HG02840 (cell line): ENCODE measurements around the gene FGF13.

Experiments
- ATAC-seq: cut with Tn5 transposase; IDR thresholded peaks from one replicate; pipeline ENCODE4 v1.9.1; 2021; ENCODE audit warnings: mild to moderate bottlenecking, moderate library complexity, moderate number of reproducible peaks; ENCODE audit not compliant: unreplicated experiment, low FRiP score

Gene FGF13

DNA sequence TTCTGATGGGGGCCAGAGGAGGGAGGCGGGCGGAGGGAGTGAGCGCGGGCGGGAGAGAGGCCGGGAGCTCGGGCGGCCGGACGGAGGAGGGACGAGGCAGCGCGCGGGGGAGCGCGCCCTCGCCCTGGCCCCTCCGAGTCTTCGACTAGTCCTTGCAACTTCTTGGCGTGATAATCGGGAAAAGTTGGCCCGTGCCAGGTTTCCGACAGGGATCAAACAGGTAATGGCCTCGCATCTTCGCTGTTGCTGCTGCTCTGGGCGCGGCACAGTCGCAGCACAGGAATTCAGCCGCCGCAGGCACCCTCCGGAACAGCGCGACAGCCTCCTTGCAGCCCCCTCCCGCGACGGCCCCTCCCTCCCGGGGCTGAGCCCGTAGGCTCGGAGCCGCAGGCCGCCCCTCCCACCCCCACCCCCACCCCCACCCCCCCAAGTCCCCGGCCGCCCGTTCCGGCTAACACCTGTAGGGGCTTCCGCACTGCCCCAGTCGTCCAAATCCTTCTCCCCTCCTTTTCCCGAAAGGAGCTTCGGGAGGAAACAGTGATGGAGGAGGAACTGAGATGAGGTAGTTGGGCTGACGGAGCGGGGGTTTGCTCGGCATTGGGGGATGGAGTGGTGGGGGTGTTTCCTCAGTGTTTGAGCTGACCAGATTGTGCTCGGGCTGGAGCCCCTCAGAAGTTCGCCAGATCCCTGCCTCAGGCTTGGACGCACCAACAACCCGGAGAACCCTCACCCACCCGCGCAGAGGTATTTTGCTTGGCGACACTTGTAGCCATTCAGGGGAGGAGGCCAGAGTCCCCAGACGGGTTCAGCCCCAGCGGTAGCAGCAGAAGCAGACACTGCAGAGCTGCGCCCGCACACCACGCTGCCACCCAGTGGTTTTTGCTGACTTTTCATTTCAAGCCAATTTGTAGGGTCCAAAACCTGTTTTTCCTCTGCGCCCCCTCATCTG is at the start of gene FGF13:
Gene FGF13, minus strand, starts transcription at position 319 of the 949 bp plus-strand sequence. CDS start 714 bp downstream, outside the sequence.
- no peak for ATAC-seq

DNA sequence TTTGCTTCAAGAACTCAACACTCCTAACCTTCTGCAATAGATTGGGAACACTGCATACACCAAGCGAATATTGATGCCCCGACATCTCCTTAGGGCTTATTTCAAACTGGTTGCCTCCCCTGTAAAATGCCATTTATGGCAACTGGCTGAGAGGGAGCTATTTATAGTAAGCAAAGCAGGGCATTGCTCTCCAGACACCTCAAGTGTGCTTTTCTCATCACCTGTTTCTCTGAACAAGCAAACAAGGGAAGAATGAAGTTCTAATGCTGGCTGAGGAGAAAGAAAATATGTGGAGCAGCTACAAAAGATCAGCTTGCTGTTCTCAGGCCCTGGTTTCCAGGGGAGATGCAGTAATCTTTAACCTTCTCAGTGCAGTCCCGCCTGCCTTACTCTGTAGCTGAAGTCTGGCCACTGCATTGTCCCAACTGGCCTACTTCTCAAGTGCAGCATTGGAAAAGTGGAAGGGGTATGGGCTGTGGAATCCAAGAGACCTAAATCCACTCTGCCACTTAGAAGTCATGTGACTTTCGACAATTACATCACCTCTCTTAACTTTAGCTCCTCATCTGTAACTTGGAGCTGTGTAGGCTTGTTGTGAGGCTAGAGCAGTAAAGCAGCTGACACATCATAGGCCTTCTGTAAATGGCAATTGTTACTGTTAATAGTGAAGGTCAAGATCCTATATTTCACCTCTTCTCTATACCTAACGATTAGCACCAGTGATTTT is 47.9 kb upstream of the FGF13 start:
- ATAC-seq, result no peak

- ATAC-seq, result no peak
Observed at GRCh38 chrX:138756234-138756633, 44.7 kb upstream of the FGF13 start.

GRCh38 chrX:138754861-138755260 is 43.3 kb upstream of the FGF13 start:
- ATAC-seq, result no peak

- ATAC-seq, result no peak
Observed at GRCh38 chrX:138748480-138748879, 37.0 kb upstream of the FGF13 start.

GRCh38 chrX:138745196-138745595 is 33.7 kb upstream of the FGF13 start:
- peak; percentile 54 for ATAC-seq

GRCh38 chrX:138742217-138742616 is 30.7 kb upstream of the FGF13 start:
- ATAC-seq, result no peak

- ATAC-seq, result no peak
Observed at GRCh38 chrX:138740341-138740740, 28.8 kb upstream of the FGF13 start.

GRCh38 chrX:138723301-138723700 is 11.8 kb upstream of the FGF13 start:
- no peak for ATAC-seq

DNA sequence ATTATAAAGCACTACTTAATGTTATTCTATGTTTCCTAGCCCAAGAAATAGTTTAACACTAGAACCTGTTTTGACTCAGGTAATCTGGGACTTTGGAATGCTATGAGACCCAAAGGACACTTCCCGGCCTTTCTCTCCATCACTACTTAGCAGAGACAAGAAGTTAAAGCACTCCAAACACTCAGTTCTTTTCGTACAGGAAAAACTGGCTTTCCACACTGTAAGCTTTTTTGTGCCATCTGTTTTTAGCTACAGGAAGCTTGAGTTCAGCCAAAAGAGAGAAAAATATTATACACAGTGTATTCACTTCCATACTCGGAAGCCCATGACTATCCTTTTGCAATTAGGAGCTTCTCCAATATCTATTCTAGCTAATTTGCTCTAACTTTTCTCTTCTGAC is 7.9 kb upstream of the FGF13 start:
- ATAC-seq, result no peak

- ATAC-seq, result no peak
Observed at GRCh38 chrX:138718941-138719340, 7.4 kb upstream of the FGF13 start.

GRCh38 chrX:138710866-138711341 is 613 bp downstream of the FGF13 start:
- ATAC-seq, result no peak

DNA sequence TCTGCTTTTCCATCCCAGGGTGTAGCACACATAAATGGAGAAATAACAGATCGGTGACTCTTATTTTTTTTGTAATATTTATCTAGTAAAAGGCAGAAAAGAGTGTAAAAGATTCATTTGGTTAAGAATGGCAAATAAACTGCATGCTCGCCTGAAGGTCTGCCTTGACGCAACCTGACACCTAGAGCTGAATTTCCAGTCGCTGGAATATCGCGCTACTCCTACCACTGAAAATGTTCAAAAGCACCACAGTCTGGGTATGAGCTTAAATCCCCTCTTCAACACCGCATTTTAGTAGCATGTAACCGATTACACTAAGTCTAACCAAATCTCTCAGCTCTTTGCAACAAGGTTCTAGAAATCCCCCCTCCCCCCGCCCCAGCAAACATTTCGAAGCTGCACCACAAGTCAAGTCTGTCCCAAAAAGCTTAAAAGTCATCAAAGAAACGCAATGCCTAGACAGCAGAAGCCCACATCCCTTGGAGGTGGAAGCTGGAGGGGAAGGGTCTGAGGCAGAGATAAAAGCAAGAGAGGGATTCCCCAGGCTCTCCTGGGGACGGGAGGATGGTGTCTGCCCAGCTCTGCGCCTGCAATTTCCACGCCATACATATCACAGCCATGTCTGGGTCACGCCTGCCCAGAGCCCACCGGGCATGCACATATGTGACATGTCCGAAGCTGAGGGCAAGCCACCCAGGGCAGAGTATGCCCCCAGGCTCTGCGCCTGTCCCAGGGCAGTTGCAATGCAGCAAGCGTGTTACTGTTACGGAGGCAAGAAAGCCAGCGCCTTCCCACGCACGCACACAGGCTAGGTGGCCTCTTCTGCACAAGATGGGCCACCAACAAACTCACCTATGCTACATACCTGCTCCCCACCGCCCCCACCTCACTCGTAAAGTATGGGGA is 1.4 kb downstream of the FGF13 start:
- ATAC-seq, result no peak

DNA sequence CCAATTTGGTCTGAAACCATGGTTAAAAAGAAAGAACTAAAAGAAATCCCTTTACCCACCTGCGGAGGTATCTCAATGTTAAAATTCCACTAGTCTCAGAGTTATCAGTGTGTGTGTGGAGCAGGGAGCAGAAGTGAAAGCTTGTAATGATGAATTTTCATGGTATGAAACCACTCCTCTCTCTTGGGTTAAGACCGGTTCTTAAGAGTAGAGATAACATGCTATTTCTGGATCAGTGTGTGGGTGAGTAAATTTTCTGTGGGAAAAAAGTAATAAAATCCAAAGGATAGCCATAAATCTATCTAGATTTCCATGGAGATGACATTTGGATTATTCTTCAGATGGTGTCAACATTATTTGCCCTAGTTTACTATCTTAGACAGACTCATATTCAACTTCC is 3.2 kb downstream of the FGF13 start:
- no peak for ATAC-seq

GRCh38 chrX:138704596-138704995 is 6.9 kb downstream of the FGF13 start:
- no peak for ATAC-seq

GRCh38 chrX:138704101-138704500 is 7.4 kb downstream of the FGF13 start:
- no peak for ATAC-seq

- ATAC-seq, result no peak
Observed at GRCh38 chrX:138692591-138692990, 18.9 kb downstream of the FGF13 start.

DNA sequence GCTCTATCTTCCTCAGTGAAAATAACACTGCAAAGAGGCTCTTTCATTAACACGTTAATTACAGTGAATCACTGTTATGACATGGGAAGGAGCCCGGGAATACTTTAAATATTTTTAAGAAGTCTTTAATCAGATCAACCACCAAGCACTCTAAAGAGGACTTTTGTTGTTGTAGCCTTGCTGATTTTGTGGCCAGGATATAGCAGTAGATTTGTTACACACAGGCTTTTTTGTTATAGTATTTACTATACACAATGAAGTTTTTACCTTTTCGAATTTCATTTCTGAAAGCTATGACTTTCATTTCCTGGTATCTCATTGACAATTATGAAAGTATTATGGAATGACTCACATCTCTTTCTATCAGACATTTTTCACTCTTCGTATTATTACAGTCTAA is 20.3 kb downstream of the FGF13 start:
- ATAC-seq, result no peak

GRCh38 chrX:138690591-138690990 is 20.9 kb downstream of the FGF13 start:
- ATAC-seq, result no peak

GRCh38 chrX:138683600-138683999 is 27.9 kb downstream of the FGF13 start:
- ATAC-seq, result no peak
